GM10266 (cell line): ENCODE measurements around the gene ANKRD24.
A peak's percentile ranks its signal among the peaks of the same experiment; 100 is the strongest.

ENCODE experiments used
- DNase-seq: peaks from one replicate; pipeline ENCODE4 v3.0.0; 2012; ENCODE audit errors: extremely low spot score
- TF ChIP-seq, protein P1 (sequence below): IDR thresholded peaks from 2 replicates; pipeline ENCODE4 v1.5.1; 2012; ENCODE audit warnings: mild to moderate bottlenecking, low read depth; ENCODE audit not compliant: control insufficient read depth, insufficient read depth; ENCODE audit errors: missing control alignments

Gene ANKRD24

DNA sequence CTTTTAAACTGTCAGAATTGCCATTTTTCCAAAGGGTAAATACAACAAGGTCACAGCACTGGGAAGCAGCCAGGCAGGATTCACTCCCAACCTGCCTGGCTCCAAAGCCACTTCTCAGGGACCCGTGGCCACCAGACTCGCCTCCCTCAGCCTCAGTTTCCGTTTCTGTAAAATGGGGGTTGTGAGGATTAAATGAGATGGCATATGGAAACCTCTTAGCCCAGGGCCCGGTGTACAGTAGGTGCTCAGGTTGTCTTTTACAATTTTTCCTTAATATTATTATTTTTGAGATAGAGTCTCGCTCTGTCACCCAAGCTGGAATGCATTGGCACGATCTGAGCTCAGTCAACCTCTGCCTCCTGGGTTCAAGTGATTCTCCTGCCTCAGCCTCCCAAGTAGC is 74.5 kb downstream of the ANKRD24 start:
- DNase-seq: no peak
- TF ChIP-seq, protein P1, sequence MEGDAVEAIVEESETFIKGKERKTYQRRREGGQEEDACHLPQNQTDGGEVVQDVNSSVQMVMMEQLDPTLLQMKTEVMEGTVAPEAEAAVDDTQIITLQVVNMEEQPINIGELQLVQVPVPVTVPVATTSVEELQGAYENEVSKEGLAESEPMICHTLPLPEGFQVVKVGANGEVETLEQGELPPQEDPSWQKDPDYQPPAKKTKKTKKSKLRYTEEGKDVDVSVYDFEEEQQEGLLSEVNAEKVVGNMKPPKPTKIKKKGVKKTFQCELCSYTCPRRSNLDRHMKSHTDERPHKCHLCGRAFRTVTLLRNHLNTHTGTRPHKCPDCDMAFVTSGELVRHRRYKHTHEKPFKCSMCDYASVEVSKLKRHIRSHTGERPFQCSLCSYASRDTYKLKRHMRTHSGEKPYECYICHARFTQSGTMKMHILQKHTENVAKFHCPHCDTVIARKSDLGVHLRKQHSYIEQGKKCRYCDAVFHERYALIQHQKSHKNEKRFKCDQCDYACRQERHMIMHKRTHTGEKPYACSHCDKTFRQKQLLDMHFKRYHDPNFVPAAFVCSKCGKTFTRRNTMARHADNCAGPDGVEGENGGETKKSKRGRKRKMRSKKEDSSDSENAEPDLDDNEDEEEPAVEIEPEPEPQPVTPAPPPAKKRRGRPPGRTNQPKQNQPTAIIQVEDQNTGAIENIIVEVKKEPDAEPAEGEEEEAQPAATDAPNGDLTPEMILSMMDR: no peak

DNA sequence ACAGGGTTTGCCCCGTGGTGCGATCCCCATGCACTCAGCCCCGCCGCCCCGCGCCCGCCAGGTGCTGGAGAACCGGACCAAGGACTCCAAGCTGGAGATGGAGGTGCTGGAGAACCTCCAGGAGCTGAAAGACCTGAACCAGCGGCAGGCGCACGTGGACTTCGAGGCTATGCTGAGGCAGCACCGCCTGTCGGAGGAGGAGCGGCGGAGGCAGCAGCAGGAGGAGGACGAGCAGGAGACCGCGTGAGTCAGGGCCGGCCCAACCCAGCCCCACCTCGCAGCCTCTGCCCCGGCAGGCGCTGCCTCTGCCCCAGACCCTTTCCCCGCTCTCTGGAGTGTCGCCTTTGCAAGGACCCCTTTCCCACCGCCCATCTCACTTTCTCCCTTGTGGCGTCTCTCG is 75.7 kb downstream of the ANKRD24 start:
- TF ChIP-seq, protein P1: no peak
- no peak for DNase-seq

DNA sequence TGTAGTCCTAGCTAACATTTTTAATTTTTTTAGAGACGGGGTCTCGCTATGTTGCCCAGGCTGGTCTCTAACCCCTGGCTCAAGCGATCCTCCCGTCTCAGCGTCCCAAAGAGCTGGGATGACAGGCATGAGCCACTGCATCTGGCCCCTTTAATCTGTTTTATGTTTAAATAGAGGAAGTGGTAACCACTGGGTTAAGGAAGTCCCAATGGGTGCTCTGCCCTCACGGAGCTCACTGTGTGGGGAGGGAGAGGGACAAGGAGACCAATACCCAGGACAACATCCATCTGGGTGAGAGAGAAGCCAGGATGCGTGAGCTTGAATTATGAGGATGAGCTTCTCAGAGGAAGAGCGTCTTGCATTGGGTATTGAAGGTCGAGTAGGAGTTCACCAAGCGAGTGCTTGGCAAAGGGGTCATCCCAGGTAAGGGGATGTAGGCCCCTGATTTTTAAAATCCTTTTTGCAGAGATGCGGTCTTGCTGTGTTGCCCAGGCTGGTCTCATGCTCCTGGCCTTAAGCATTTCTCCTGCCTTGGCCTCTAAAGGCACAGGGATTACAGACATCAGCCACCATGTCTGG is 78.2 kb downstream of the ANKRD24 start:
- DNase-seq: no peak
- TF ChIP-seq, protein P1: no peak

DNA sequence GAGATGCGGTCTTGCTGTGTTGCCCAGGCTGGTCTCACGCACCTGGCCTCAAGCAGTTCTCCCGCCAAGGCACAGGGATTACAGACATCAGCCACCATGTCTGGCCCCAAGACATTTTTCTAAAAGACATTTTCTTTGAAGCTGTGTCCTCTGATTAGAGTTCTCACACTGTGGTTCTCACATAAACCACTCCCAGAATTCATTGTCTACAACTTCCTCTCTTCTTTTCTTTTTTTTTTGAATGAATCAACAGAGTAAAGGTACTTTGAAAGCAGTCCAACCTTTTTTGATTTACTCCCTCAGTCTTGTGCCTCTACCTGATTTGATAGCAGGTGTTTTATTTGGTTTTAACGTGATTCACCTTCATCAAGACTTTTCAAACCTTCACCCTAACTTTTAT is 82.3 kb downstream of the ANKRD24 start:
- DNase-seq: no peak
- TF ChIP-seq, protein P1: no peak

DNA sequence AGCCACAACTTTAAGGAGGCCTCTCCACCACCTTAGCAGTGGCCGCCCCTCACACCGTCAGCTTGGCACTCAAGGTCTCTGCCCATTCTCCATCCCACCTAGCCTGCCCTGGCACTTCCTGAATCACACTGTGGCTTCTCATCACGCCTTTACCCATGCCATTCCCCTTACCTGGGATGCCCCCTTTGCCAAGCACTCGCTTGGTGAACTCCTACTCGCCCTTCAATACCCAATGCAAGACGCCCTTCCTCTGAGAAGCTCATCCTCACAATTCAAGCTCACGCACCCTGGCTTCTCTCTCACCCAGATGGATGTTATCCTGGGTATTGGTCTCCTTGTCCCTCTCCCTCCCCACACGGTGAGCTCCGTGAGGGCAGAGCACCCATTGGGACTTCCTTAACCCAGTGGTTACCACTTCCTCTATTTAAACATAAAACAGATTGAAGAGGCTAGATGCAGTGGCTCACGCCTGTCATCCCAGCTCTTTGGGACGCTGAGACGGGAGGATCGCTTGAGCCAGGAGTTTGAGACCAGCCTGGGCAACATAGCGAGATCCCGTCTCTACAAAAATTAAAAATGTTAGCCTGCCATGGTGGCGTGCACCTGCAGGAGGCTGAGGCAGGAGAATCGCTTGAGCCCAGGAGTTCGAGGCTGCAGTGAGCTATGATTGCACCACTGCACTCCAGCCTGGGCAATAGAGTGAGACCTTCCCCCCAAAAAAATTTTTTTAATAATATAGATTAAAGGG is 83.9 kb downstream of the ANKRD24 start:
- TF ChIP-seq, protein P1: no peak

DNA sequence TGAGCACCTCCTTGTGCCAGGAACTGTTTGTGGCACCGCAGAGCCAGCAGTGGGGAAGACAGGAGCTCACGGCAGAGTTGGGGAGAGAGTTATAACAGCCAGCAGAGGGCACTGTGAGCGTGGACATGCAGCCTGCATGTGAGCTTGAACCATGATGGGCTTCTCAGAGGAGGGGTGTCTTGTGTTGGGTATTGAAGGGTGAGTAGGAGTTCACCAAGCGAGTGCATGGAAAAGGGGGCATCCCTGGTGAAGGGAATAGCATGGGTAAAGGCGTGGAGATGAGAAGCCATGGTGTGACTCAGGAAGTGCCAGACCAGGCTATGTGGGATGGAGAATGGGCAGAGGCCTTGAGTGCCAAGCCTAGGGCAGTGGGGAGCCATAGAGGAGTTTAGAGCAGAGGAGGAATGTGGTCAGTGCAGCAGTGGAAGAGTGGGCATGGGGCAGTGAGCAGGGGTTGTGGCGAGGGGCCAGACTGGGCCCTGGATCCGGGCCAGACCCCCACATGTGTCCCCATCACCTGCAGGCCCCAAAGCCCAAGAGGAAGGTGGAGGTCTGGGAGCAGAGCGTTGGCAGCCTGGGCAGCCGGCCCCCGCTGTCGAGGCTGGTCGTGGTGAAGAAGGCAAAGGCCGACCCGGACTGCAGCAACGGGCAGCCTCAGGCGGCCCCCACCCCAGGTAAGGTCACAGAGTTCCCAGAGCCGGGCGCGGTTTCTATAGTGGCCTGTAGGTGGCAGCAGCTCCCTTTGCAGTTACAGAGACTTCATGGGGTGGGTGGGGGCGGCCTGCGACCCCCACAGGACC is 84.8 kb downstream of the ANKRD24 start:
- TF ChIP-seq, protein P1: peak; percentile 73
- peak; percentile 76 for DNase-seq

More for the DNA sequence above, 83.9 kb downstream of the ANKRD24 start:
- no peak for DNase-seq
